ENCODE data around the gene RCC1. TPM values are rescaled to one million over a fixed set of nuclear protein-coding genes. Genes with fewer than 3 reads are reported as not detected.

The RCC1 gene
- total and polyA plus RNA-seq, 2 donors (not counting 1 experiment from before 2014, with no cell fraction given) = 16.4 to 63.6 TPM

- TF ChIP-seq CTCF (conservative IDR thresholded peaks at IDR 0.05 in 1 of 2, IDR thresholded peaks at IDR 0.05 in 1 of 2; ENCODE audit: low read depth in 1 of 2, low read length in 2 of 2) (no peak), EZH2 (IDR thresholded peaks at IDR 0.05; ENCODE audit: low read length, missing control alignments) (no peak)
- H3K36me3 ChIP-seq (ENCODE audit: control insufficient read depth, insufficient read depth, low read length) = peaks cover 4% of the 10 kb centered on the region
- H3K9ac ChIP-seq (ENCODE audit: insufficient read depth, low read length) = no peak overlapping the region
Observed at GRCh38 chr1:28482138-28482537, 23.7 kb upstream of the RCC1 start.

GRCh38 chr1:28482702-28483101 lies 23.1 kb upstream of the RCC1 start:
- H3K9me3 ChIP-seq (ENCODE audit: control insufficient read depth, insufficient read depth, low read depth, low read length) = no peaks in the 10 kb centered on the region
- H4K20me1 ChIP-seq (ENCODE audit: control insufficient read depth, extremely low read depth, insufficient read depth, low read length) = no peaks in the 10 kb centered on the region
- H3K27me3 ChIP-seq (ENCODE audit: control insufficient read depth, insufficient read depth, low read length) = no peaks in the 10 kb centered on the region
- no peak overlapping the region for H3K4me2 ChIP-seq (ENCODE audit: extremely low read depth, insufficient read depth, low read length)
- no peak overlapping the region for H2AFZ ChIP-seq (ENCODE audit: low read length)
- no peak overlapping the region for H3K4me3 ChIP-seq (replicated peaks in 1 of 4; ENCODE audit: control extremely low read depth in 1 of 4, insufficient read depth in 1 of 4, low read depth in 3 of 4, low read length in 4 of 4)
- H3K9ac ChIP-seq (ENCODE audit: insufficient read depth, low read length) = no peak overlapping the region
- no peak overlapping the region for H3K27ac ChIP-seq (ENCODE audit: insufficient read depth, low read length)
- H3K4me1 ChIP-seq (ENCODE audit: control insufficient read depth, extremely low read depth, insufficient read depth, low read length) = no peaks in the 10 kb centered on the region
- peaks cover 4% of the 10 kb centered on the region for H3K36me3 ChIP-seq (ENCODE audit: control insufficient read depth, insufficient read depth, low read length)
- no peak for TF ChIP-seq EZH2 (IDR thresholded peaks at IDR 0.05; ENCODE audit: low read length, missing control alignments)
- no peak for TF ChIP-seq CTCF (conservative IDR thresholded peaks at IDR 0.05 in 1 of 2, IDR thresholded peaks at IDR 0.05 in 1 of 2; ENCODE audit: low read depth in 1 of 2, low read length in 2 of 2)
- DNase-seq (ENCODE audit: low read depth in 2 of 2) = no peak
- no peaks in the 10 kb centered on the region for H3K79me2 ChIP-seq (ENCODE audit: control insufficient read depth, insufficient read depth, low read length)

More at GRCh38 chr1:28482138-28482537, 23.7 kb upstream of the RCC1 start:
- Histone ChIP-seq H4K20me1 (ENCODE audit: control insufficient read depth, extremely low read depth, insufficient read depth, low read length) (no peaks in the 10 kb centered on the region), H3K9me3 (ENCODE audit: control insufficient read depth, insufficient read depth, low read depth, low read length) (no peaks in the 10 kb centered on the region), H2AFZ (ENCODE audit: low read length) (no peak overlapping the region), H3K79me2 (ENCODE audit: control insufficient read depth, insufficient read depth, low read length) (no peaks in the 10 kb centered on the region), H3K4me1 (ENCODE audit: control insufficient read depth, extremely low read depth, insufficient read depth, low read length) (no peaks in the 10 kb centered on the region), H3K27ac (ENCODE audit: insufficient read depth, low read length) (no peak overlapping the region), H3K27me3 (ENCODE audit: control insufficient read depth, insufficient read depth, low read length) (no peaks in the 10 kb centered on the region), H3K4me2 (ENCODE audit: extremely low read depth, insufficient read depth, low read length) (no peak overlapping the region), H3K4me3 (replicated peaks in 1 of 4; ENCODE audit: control extremely low read depth in 1 of 4, insufficient read depth in 1 of 4, low read depth in 3 of 4, low read length in 4 of 4) (no peak overlapping the region)
- no peak for DNase-seq (ENCODE audit: low read depth in 2 of 2)

- Histone ChIP-seq H3K36me3 (ENCODE audit: control insufficient read depth, insufficient read depth, low read length) (peaks cover 5% of the 10 kb centered on the region), H4K20me1 (ENCODE audit: control insufficient read depth, extremely low read depth, insufficient read depth, low read length) (no peaks in the 10 kb centered on the region), H3K27me3 (ENCODE audit: control insufficient read depth, insufficient read depth, low read length) (no peaks in the 10 kb centered on the region), H3K79me2 (ENCODE audit: control insufficient read depth, insufficient read depth, low read length) (no peaks in the 10 kb centered on the region), H3K4me1 (ENCODE audit: control insufficient read depth, extremely low read depth, insufficient read depth, low read length) (no peaks in the 10 kb centered on the region), H3K9ac (ENCODE audit: insufficient read depth, low read length) (no peak overlapping the region), H3K4me2 (ENCODE audit: extremely low read depth, insufficient read depth, low read length) (no peak overlapping the region), H2AFZ (ENCODE audit: low read length) (no peak overlapping the region), H3K4me3 (replicated peaks in 1 of 4; ENCODE audit: control extremely low read depth in 1 of 4, insufficient read depth in 1 of 4, low read depth in 3 of 4, low read length in 4 of 4) (no peak overlapping the region), H3K9me3 (ENCODE audit: control insufficient read depth, insufficient read depth, low read depth, low read length) (no peaks in the 10 kb centered on the region), H3K27ac (ENCODE audit: insufficient read depth, low read length) (no peak overlapping the region)
- TF ChIP-seq EZH2 (IDR thresholded peaks at IDR 0.05; ENCODE audit: low read length, missing control alignments) (no peak), CTCF (conservative IDR thresholded peaks at IDR 0.05 in 1 of 2, IDR thresholded peaks at IDR 0.05 in 1 of 2; ENCODE audit: low read depth in 1 of 2, low read length in 2 of 2) (no peak)
- DNase-seq (ENCODE audit: low read depth in 2 of 2) = no peak
Observed at GRCh38 chr1:28494737-28495136, 11.1 kb upstream of the RCC1 start.

Measured in fibroblast of lung (primary cell).